K562 (cell line): Measurements from ENCODE around the gene TNNT3. TPM values are rescaled to one million over a fixed set of nuclear protein-coding genes. Genes with fewer than 3 reads are reported as not detected.

Experiments used
- CREBBP ChIP-seq: IDR thresholded peaks from one replicate; pipeline ENCODE4 v1.6.1; 2012; ENCODE audit warnings: low read depth, mild to moderate bottlenecking, control low read depth, inconsistent platforms, low read length
- ELF1 ChIP-seq: fragments of 200-800 bp; sonication (Bioruptor generic); IDR thresholded peaks from 2 replicates; pipeline ENCODE4 v1.6.1; 2016; ENCODE audit warnings: missing genetic modification characterization, missing compliant biosample characterization
- ETS1 ChIP-seq: conservative IDR thresholded peaks from 2 replicates; pipeline ENCODE4 v1.6.1; 2011; ENCODE audit warnings: low read depth, mild to moderate bottlenecking, low read length; ENCODE audit not compliant: control insufficient read depth
- IRF2 ChIP-seq: sonication (generic); formaldehyde crosslinking; IDR thresholded peaks from 2 replicates; pipeline ENCODE4 v1.8.1; 2022; ENCODE audit warnings: mild to moderate bottlenecking, missing genetic modification reagents
- KHSRP ChIP-seq: fragments of 450-650 bp; IDR thresholded peaks from 2 replicates; pipeline ENCODE4 v1.6.1; 2017
- MGA ChIP-seq: fragments of 450-650 bp; IDR thresholded peaks from 2 replicates; pipeline ENCODE4 v1.6.1; 2016; ENCODE audit warnings: mild to moderate bottlenecking, moderate library complexity
- PHF8 ChIP-seq: fragments of 200-600 bp; sonication (generic); IDR thresholded peaks from 2 replicates; pipeline ENCODE4 v1.6.1; 2012; ENCODE audit warnings: mixed run types, mild to moderate bottlenecking, inconsistent platforms, low read length, moderate library complexity, borderline replicate concordance
- ZNF274 ChIP-seq: IDR thresholded peaks from 2 replicates; pipeline ENCODE4 v1.6.1; 2011; ENCODE audit warnings: low read depth, mild to moderate bottlenecking, low read length, moderate library complexity, borderline replicate concordance
- polyA plus RNA-seq, 8 experiments: library from polyadenylated mRNA; depleted of rRNA in 4 of 8; stranded (reverse) in 5 of 8; unstranded in 3 of 8; fragments of >200 nt; fragmentation: Nextera tagmentation in 2 of 8; fragmentation: Illumina TruSeq in 1 of 8; extraction: Ambion mirVana in 2 of 8; extraction: Trizol in 1 of 8; gene quantifications; 2 replicates each; pipeline versions ENCODE4 v1.2.1 to v1.2.3, GENCODE V29; 2011 to 2014; ENCODE audit warnings: inconsistent platforms in 1 of 8, missing spikeins in 1 of 8
- total RNA-seq, 7 experiments: library from RNA; depleted of rRNA in 6 of 7; stranded (reverse); fragments of >200 nt in 6 of 7; fragmentation: Illumina TruSeq in 2 of 7; extraction: Trizol in 2 of 7; gene quantifications; 2 replicates each; pipeline versions ENCODE4 v1.2.1 to v1.2.3, GENCODE V29; 2011 to 2021; ENCODE audit warnings: low replicate concordance in 1 of 7

Gene TNNT3
- total and polyA plus RNA-seq, 9 of the 15 experiments (the other 6 are each of a cell fraction or from before 2014, with no cell fraction given): 0.10 TPM; not detected in 8

GRCh38 chr11:1934335-1935155 is 15.0 kb downstream of the TNNT3 start (continued):
- TF ChIP-seq MGA: no peak
- no peak for TF ChIP-seq ELF1
- no peak for TF ChIP-seq PHF8
- TF ChIP-seq CREBBP: no peak
- TF ChIP-seq ETS1: no peak
- TF ChIP-seq IRF2 (CRISPR knock-in tag): no peak
- no peak for TF ChIP-seq ZNF274
- TF ChIP-seq KHSRP: no peak
